HG03175 (cell line): ENCODE data around the gene LRRIQ1.

Experiments
- ATAC-seq: cut with Tn5 transposase; IDR thresholded peaks from one replicate; pipeline ENCODE4 v1.9.1; 2021; ENCODE audit warnings: mild to moderate bottlenecking, moderate library complexity; ENCODE audit not compliant: unreplicated experiment

The LRRIQ1 gene

DNA sequence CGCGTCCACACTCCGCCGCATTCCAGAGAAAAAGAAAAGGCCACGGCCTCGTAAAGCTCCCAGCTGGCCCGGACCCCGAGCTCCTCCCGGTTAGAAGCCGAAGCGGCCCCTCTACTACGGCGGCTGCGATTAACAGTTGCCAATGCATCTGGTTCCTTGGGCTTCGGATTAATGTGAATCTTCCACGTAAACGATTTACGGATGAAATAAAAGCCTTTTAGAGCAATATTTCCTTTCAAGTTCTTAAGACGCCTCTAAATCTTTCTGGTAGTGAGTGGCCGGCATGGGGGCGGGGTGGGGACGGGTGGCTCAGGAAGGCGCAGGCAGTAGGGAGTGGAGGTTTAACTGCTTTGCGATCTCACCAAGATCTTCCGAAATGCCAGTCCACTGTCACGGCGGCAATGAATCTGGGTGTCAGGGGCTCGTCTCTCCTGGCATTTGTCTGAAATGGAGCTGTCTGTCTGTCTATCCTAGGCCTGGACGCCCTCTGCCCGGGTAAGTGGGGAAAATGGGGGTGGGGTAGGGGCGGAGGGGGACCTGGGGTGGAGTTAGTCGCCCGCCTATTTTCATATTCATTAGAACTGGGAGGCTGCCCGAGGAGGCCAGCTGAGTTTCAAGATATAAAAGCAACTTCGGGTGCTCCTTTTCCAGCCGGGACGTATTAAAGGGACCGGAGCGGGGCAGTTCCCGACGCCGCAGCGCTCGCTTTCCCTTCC is 243.5 kb downstream of the LRRIQ1 start:
- ATAC-seq, result peak; percentile 9

DNA sequence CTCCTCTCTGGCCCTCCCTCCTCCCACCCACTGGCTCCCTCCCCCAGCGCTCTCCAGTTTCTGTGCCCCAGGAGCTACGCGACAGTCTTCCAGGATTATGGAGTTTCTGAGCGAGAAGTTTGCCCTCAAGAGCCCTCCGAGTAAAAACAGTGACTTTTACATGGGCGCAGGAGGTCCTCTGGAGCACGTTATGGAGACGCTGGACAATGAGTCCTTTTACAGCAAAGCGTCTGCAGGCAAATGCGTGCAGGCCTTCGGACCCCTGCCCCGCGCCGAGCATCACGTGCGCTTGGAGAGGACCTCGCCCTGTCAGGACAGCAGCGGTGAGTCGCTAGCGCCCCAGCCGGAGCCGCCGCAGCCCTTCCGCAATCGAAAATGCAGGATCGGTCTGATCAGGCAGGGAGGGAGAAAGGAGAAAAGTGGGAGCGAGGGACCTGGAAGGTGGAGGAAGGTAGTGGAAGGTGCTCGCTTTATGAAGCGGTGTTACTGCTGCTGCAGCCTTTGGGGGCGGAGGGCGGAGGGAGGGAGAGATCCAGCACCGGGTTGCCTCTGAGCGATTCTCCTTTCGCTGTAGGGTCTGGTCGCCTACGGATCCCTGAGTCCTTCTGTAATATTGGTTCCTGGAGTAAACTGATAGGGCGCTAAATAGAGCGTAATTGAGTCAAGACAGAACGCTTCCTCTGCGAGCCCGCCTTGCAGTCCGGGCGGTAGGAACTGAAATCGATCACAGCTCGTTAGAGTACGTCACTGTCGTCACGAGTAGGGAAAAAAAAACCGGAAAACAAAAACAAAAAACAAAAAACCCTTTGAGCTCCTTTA is 244.2 kb downstream of the LRRIQ1 start, which contains the start of gene ALX1:
ALX1 (plus strand) TSS at position 56 of the 819 bp plus-strand sequence; CDS start at position 98, 42 bp downstream.
- peak; percentile 44 for ATAC-seq

DNA sequence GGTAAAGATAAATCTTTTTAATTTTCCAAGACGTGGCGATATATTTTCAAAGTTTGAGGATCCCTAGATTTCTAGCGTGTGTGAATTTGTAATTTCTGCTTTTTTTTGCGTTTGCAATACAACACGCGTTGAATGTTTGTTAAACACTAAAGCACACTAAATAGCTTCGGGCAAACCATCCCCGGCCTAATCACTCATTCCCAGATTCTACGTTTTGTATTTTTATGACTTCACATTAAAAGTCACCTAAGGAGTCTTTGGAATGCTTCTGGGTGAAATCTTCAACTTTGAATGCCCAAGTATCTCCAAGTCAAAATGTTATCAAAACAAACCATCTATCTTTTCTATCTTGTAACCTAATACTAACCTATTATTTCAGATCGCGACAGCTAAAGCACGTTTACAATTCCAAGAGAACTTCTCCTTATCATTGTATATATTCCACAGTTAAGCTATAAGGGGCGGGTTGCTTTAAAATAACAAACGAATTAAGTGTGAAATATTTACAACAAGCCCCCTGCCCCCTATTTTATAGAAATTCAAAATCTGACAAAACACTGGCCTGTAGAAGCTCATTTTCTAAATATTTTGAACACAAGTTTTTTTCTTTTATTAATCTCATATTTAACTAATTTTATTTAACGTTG is 245.0 kb downstream of the LRRIQ1 start:
- ATAC-seq, result no peak

DNA sequence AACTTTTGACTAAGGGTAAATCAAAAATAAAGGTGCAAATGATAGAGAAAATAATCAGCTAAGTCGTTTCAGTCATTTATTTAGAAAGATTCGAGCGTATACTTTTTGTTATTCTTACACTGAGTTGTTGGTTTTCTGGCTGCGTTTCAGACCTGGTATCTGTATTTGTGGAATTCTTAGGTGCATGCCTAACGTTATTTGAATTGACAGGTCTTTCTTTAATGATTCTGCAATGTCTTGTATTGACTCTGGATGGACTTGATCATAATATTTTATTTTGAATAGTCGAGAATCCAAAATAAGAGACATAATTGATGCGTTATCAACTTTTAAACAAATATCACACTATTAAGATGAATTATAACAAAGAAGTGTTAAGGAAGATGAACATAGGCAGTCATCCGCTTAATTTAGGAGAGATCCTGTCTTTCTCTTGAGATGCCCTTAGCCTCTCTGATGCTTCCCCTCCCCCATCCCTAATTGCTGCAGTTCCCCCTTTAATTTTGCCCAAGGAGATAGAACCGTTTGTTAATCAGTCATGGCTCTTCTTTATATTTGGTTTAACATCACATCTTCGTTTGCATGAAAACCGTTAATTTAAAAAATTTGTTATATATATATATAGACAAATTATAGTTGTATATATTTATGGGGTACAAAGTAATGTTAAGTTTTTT is 245.6 kb downstream of the LRRIQ1 start:
- no peak for ATAC-seq

DNA sequence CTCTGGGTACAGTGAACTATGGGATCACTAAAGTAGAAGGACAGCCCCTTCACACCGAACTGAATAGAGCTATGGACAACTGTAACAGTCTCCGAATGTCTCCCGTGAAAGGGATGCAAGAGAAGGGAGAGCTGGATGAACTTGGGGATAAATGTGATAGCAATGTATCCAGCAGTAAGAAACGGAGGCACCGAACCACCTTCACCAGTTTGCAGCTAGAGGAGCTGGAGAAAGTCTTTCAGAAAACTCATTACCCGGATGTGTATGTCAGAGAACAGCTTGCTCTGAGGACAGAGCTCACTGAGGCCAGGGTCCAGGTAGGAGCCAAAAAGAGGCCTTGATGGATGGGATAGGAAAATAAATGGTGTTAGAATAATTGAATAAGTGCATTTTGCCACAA is 247.4 kb downstream of the LRRIQ1 start:
- no peak for ATAC-seq
